Measurements from ENCODE around the gene PARD3B.

- TF ChIP-seq, protein P1, sequence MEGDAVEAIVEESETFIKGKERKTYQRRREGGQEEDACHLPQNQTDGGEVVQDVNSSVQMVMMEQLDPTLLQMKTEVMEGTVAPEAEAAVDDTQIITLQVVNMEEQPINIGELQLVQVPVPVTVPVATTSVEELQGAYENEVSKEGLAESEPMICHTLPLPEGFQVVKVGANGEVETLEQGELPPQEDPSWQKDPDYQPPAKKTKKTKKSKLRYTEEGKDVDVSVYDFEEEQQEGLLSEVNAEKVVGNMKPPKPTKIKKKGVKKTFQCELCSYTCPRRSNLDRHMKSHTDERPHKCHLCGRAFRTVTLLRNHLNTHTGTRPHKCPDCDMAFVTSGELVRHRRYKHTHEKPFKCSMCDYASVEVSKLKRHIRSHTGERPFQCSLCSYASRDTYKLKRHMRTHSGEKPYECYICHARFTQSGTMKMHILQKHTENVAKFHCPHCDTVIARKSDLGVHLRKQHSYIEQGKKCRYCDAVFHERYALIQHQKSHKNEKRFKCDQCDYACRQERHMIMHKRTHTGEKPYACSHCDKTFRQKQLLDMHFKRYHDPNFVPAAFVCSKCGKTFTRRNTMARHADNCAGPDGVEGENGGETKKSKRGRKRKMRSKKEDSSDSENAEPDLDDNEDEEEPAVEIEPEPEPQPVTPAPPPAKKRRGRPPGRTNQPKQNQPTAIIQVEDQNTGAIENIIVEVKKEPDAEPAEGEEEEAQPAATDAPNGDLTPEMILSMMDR (IDR thresholded peaks at IDR 0.05) = no peak
- no peak for TF ChIP-seq POLR2A (IDR thresholded peaks at IDR 0.05)
Measured at GRCh38 chr2:204947405-204947804, 402.1 kb downstream of the PARD3B start.

Measured in lower leg skin (tissue), 3 donors.